Measurements from ENCODE around the gene UBE3C.

UBE3C gene

DNA sequence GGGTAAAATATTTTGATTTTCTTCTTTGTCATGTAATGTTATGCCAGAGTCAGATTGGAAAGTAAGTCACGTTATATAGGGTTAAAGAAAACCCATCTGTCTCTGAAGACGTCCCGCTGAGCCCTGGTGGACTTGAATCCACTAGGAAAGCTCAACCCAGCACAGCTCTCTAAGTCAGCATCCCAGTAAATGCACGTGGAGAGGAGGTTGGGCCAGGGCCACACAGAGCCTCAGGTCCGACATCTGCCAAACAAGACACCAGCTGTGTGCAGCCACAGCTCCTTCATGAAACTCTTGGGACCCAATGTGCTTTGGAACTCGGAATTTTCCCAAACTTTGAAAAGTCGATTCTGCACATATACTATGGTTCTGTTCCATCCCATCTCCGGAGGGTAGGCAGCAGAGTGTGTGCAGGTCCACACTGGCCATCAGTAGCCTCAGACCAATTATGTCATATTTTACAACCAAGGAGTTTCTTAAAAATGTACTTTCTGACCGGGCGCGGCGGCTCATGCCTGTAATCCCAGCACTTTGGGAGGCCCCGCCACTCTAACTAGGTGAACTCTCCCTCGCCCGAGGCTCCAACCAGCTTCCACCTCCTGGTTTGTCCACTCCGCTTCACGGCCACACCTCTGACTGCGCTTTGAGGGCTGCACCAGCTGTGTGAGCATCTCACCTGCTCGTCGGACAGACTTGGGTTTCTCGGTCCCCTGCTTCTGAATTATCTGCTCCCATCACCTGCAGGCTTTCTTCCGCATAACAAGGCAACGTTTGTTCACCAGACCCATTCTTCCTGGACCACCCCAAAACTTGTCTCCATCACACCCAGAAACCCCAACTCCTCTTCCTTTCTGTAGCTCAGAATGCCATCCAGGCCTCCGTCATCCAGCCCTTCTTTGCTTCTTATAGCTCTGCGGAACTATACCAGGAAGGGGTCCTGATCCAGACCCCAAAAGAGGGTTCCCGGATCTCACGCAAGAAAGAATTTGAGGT, 168.4 kb downstream of the UBE3C start:
- Histone ChIP-seq H3K4me3 (no peak overlapping the region), H3K27ac (peak overlapping the region in 1 of 21 experiments; percentile 30)

DNA sequence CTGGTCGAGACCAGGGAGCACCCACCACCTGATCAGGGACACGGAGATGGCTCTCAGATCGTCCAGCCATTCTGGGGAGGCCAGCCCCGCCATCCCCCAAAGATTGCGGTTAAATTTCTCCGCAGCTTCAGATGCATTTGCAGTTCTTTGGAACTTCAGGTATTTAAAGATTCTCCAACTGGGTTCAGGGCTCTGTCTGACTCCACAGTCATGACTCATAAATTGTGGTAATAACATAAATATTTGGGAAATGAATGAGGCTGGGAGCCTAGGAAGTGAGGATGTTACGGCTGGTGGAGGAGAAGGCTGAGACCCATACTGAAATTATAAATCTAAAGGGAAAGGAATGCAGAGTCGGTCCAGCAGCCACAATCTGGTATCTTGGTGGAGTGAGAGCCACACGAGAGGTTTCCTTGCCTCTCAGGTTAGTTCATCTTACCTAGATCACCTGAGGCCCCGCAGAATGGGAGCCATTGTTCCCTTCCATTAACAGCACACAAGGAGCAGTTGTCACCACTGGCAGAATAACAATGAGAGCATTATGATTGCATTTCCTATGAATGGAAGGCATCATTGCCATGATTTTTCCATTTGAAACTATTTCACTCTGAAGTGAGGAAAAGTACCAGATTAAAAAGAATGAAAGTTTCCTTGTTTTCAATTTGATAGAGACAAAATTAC, 171.4 kb downstream of the UBE3C start:
- peak overlapping the region in 16 of 21 experiments; percentile 9 to 75 (median 56) for H3K27ac ChIP-seq
- H3K4me3 ChIP-seq, result no peak overlapping the region

- H3K4me3 ChIP-seq, result no peak overlapping the region
- H3K27ac ChIP-seq, result peak overlapping the region in 14 of 21 experiments; percentile 0 to 75 (median 56)
Observed at GRCh38 chr7:157310676-157311185, 172.0 kb downstream of the UBE3C start.

DNA sequence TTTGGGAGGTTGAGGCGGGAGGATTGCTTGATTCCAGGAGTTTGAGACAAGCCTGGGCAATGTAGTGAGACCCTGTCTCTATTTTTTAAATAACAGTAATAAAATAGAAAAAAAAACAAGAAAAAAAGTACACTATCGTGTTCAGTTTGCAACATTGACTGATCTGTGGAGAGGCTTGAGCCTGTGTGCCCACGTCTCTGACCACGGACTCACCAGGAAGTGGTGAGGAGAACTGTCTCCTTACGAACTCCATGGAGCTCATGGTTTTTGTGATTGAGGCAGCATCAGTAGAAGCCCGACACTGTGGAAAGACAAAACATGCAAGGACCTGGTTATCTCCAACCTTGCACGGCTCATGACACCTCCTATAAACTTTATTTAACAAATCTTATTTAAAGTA, 174.2 kb downstream of the UBE3C start:
- Histone ChIP-seq H3K27ac (no peak overlapping the region), H3K4me3 (no peak overlapping the region)

DNA sequence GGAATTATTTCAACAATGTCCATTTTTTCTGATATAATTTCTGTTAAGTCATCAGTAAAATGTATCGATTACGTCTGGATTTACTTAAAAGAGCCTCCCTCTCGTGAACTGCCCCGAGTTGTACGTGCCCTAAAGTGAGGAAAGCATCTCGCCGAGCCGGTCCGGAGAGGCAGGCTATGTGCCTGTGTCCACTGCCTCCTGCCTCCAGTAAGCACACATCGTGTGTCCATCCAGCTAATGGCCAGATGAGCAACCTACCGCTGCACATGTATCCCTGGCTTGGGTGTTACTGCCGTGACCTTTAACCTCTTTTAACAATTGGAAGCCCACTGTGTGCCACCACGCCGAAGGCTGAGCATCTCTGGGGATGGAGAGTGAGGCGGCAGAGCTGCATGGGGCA, 174.9 kb downstream of the UBE3C start:
- H3K4me3 ChIP-seq, result no peak overlapping the region

GRCh38 chr7:157318015-157318706, 179.4 kb downstream of the UBE3C start:
- Histone ChIP-seq H3K4me3 (no peak overlapping the region), H3K27ac (peak overlapping the region in 20 of 21 experiments; percentile 10 to 87 (median 74))

More for the DNA sequence above, 174.9 kb downstream of the UBE3C start:
- no peak overlapping the region for H3K27ac ChIP-seq
